GM04503 (cell line): ENCODE results near the gene CYP24A1.

Source experiments
- DNase-seq: peaks from one replicate; pipeline ENCODE4 v3.0.0-alpha.2; 2012; ENCODE audit warnings: low read depth

Gene CYP24A1

GRCh38 chr20:54201268-54201846 lies 27.6 kb upstream of the CYP24A1 start:
- DNase-seq: no peak

GRCh38 chr20:54200487-54201267 lies 26.9 kb upstream of the CYP24A1 start:
- DNase-seq: no peak

- DNase-seq: no peak
These were observed 26.0 kb upstream of the CYP24A1 start for GRCh38 chr20:54199721-54200176.

- DNase-seq: no peak
These were observed 25.5 kb upstream of the CYP24A1 start for GRCh38 chr20:54199283-54199682.

- DNase-seq: peak; percentile 44
These were observed 24.1 kb upstream of the CYP24A1 start for GRCh38 chr20:54197621-54198604.

GRCh38 chr20:54195483-54196472 lies 22.0 kb upstream of the CYP24A1 start:
- no peak for DNase-seq

- no peak for DNase-seq
These were observed 21.1 kb upstream of the CYP24A1 start for GRCh38 chr20:54194724-54195438.

GRCh38 chr20:54193817-54194216 lies 20.0 kb upstream of the CYP24A1 start:
- DNase-seq: no peak

- DNase-seq: no peak
These were observed 16.4 kb upstream of the CYP24A1 start for GRCh38 chr20:54190217-54190616.

GRCh38 chr20:54189630-54190029 lies 15.8 kb upstream of the CYP24A1 start:
- DNase-seq: no peak

GRCh38 chr20:54188132-54188849 lies 14.5 kb upstream of the CYP24A1 start:
- DNase-seq: no peak

GRCh38 chr20:54184904-54185626 lies 11.3 kb upstream of the CYP24A1 start:
- DNase-seq: no peak

- DNase-seq: no peak
These were observed 10.3 kb upstream of the CYP24A1 start for GRCh38 chr20:54184071-54184470.

- no peak for DNase-seq
These were observed 7.1 kb upstream of the CYP24A1 start for GRCh38 chr20:54180931-54181330.

- DNase-seq: no peak
These were observed 6.2 kb upstream of the CYP24A1 start for GRCh38 chr20:54179946-54180345.

- no peak for DNase-seq
These were observed 4.5 kb upstream of the CYP24A1 start for GRCh38 chr20:54178256-54178655.

GRCh38 chr20:54177378-54177777 lies 3.6 kb upstream of the CYP24A1 start:
- DNase-seq: no peak

- DNase-seq: no peak
These were observed 2.8 kb upstream of the CYP24A1 start for GRCh38 chr20:54176610-54177009.
